Uterus (tissue), 4 donors: ENCODE data around the gene JTB. TPM values are rescaled to one million over a fixed set of nuclear protein-coding genes. Genes with fewer than 3 reads are reported as not detected.
"Not testable (repeated sequence)": the region's sequence is repeated elsewhere in the genome, so short reads cannot be mapped to it uniquely, and the experiment has no call there.

Experiments used
- DNase-seq, 2 donors: peaks; one replicate each; pipeline ENCODE4 v3.0.0-alpha.2; 2019 to 2020
- H3K27ac ChIP-seq, 2 donors: fragments of 200-600 bp; sonication (generic); 1 replicate in 1 of 2; 2 replicates in 1 of 2; pipeline ENCODE4 v1.5.1; 2016 to 2018
- H3K27me3 ChIP-seq, 2 donors: fragments of 200-600 bp; sonication (generic); one replicate each; pipeline ENCODE4 v1.5.1; 2018 to 2019; ENCODE audit warnings: control low read depth in 1 of 2
- H3K36me3 ChIP-seq, 2 donors: fragments of 200-600 bp; sonication (generic); one replicate each; pipeline ENCODE4 v1.5.1; 2019; ENCODE audit warnings: control low read depth in 1 of 2
- H3K4me1 ChIP-seq, 2 donors: fragments of 200-600 bp; sonication (generic); one replicate each; pipeline ENCODE4 v1.5.1; 2018 to 2019; ENCODE audit warnings: control low read depth in 1 of 2
- H3K4me3 ChIP-seq, 2 donors: fragments of 200-600 bp; sonication (generic); 1 replicate in 1 of 2; 2 replicates in 1 of 2; pipeline ENCODE4 v1.5.1; 2018 to 2019; ENCODE audit warnings: mild to moderate bottlenecking in 1 of 2
- H3K9me3 ChIP-seq, 2 donors: fragments of 200-600 bp; sonication (generic); one replicate each; pipeline ENCODE4 v1.5.1; 2019; ENCODE audit warnings: control low read depth in 1 of 2
- POLR2A ChIP-seq, 2 donors: fragments of 450-650 bp; IDR thresholded peaks; one replicate each; pipeline ENCODE4 v1.6.1; 2016; ENCODE audit warnings: antibody characterized with exemption in 2 of 2, mild to moderate bottlenecking in 1 of 2, moderate library complexity in 1 of 2
- intact Hi-C: fragments of 100-400 bp; cut with DNase I; formaldehyde crosslinking; loops from one replicate; pipeline ENCODE4 v1.15.1; 2023; ENCODE audit warnings: low total_unique reads
- total RNA-seq, 4 donors: library from RNA; depleted of rRNA in 3 of 4; stranded (reverse); fragments of >200 nt in 3 of 4; gene quantifications; one replicate each; pipeline versions ENCODE4 v1.1.0 to v1.2.4, GENCODE V29; 2014 to 2023
- TF ChIP-seq, protein P1 (sequence below), 4 experiments: fragments of 200-600 bp in 2 of 4; fragments of 450-650 bp in 2 of 4; sonication (generic) in 2 of 4; IDR thresholded peaks; one replicate each; pipeline ENCODE4 v1.5.1; 2016 to 2019; ENCODE audit warnings: antibody characterized with exemption in 4 of 4, mild to moderate bottlenecking in 2 of 4, moderate library complexity in 1 of 4
- donor health status: DM: yes; HTN: yes; CAD: no.

Gene JTB
- total RNA-seq, 4 donors from 2014 or later = 91.1 to 253 (median 175) TPM

DNA sequence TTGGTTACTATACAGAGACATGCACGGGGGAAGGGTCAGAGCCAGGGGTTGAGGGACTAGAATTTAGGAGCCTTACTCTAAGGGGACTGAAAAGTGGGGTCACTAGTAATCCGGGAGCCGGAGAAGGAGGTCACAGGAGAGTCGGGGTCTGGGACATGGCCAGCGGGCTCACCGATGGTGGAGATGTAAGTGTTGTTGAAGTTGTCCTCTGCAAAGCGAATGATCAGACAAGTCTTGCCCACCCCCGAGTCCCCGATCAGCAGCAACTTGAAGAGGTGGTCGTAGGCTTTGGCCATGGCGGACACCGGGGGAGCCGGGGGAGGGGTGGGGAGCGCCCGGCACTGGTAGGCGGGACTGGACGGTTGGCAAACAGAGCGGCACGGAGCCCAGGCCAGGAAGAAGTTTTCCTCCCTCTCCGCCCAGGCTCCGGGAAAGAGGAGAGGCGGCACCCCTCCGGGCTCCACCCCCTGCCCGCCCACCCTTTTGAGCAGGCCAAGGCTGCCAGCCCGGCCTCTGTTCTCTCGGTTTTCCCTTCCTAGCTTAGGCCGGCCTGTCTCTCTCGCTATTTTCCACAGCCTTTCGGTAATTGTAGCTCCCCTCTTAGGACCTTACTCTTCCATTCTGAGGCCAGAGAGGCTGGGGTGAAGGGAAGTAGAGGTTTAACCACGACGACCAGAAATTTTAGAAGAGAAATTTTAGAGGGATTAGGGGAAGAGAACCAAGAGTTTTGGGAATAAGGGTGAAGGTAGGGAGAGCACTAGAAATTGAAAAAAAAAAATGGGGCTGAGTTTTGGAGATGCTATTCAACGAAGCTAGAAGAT is 8.7 kb upstream of the JTB start, which contains the start of gene RAB13:
Gene RAB13, minus strand, starts transcription at position 399 of the 821 bp plus-strand sequence. Its CDS starts 103 bp downstream, at position 296.
- intact Hi-C loops = loop anchor here (10.0 kb wide), 1 partner anchor 311 kb away; the partner anchor contains the start of genes ILF2 and NPR1
- no peaks in the 10 kb centered on the region for H3K27me3 ChIP-seq
- peak; percentile 9 to 51 for TF ChIP-seq POLR2A (IDR thresholded peaks at IDR 0.05)
- TF ChIP-seq, protein P1, sequence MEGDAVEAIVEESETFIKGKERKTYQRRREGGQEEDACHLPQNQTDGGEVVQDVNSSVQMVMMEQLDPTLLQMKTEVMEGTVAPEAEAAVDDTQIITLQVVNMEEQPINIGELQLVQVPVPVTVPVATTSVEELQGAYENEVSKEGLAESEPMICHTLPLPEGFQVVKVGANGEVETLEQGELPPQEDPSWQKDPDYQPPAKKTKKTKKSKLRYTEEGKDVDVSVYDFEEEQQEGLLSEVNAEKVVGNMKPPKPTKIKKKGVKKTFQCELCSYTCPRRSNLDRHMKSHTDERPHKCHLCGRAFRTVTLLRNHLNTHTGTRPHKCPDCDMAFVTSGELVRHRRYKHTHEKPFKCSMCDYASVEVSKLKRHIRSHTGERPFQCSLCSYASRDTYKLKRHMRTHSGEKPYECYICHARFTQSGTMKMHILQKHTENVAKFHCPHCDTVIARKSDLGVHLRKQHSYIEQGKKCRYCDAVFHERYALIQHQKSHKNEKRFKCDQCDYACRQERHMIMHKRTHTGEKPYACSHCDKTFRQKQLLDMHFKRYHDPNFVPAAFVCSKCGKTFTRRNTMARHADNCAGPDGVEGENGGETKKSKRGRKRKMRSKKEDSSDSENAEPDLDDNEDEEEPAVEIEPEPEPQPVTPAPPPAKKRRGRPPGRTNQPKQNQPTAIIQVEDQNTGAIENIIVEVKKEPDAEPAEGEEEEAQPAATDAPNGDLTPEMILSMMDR (IDR thresholded peaks at IDR 0.05) = no peak
- no peaks in the 10 kb centered on the region for H3K36me3 ChIP-seq
- H3K4me3 ChIP-seq = peak within 1 kb of the TSS; percentile 45 to 57
- peak within 1 kb of the TSS; percentile 95 to 97 for H3K27ac ChIP-seq
- no peaks in the 10 kb centered on the region for H3K4me1 ChIP-seq
- DNase-seq = peak; percentile 88 to 91
- no peaks in the 10 kb centered on the region for H3K9me3 ChIP-seq

GRCh38 chr1:153985341-153985912 is 8.0 kb upstream of the JTB start:
- TF ChIP-seq, protein P1 (IDR thresholded peaks at IDR 0.05) = no peak
- TF ChIP-seq POLR2A (IDR thresholded peaks at IDR 0.05) = peak in 1 of 2 donors; percentile 29
- intact Hi-C loops = loop anchor here (10.0 kb wide), 1 partner anchor 311 kb away; the partner anchor contains the start of genes ILF2 and NPR1
- H3K27me3 ChIP-seq = no peaks in the 10 kb centered on the region
- no peaks in the 10 kb centered on the region for H3K4me1 ChIP-seq
- DNase-seq = peak; percentile 73 to 78
- H3K9me3 ChIP-seq = no peaks in the 10 kb centered on the region
- H3K36me3 ChIP-seq = no peaks in the 10 kb centered on the region
- H3K4me3 ChIP-seq = peak overlapping the region; percentile 45 to 57
- peak overlapping the region; percentile 95 to 97 for H3K27ac ChIP-seq

DNA sequence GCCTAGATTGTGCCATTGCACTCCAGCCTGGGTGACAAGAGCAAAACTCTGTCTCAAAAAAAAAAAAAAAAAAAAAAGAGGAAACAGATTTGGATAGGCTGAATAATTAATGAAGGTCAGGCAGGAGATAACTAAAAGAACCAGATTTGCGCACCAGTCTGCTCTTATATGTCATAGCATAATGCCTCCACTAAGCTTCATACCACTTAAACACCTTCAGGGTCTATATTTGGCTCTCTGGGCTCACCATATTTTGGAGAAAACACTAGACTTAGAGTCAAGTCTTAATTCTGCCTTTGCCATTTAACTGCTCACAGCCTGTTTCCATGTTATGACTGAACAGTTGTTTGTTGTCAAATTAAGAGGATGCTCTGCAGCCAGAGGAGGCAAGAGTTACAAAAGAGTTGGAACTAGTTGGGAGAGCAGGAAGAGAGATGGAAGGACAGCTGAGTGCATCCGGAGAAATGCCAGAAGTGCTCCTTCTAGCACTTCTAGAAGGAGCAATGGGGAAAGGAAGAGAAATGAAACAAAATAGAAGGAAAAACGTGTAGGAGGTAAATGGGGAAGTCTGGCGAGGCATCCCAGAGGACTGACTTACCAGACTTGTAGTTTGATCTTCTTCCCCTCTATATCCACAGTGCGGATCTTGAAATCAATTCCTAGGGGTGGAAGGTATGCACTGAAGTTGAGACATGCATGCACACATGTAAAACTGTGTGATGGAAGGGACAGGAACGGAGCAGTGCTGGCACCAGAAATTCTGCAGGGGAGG is 6.8 kb upstream of the JTB start:
- H3K36me3 ChIP-seq = no peaks in the 10 kb centered on the region
- peak overlapping the region; percentile 95 to 97 for H3K27ac ChIP-seq
- peak overlapping the region in 1 of 2 donors; percentile 45 for H3K4me3 ChIP-seq
- TF ChIP-seq, protein P1 (IDR thresholded peaks at IDR 0.05) = no peak
- TF ChIP-seq POLR2A (IDR thresholded peaks at IDR 0.05) = no peak
- no peaks in the 10 kb centered on the region for H3K4me1 ChIP-seq
- no peak for DNase-seq
- no peaks in the 10 kb centered on the region for H3K9me3 ChIP-seq
- no peaks in the 10 kb centered on the region for H3K27me3 ChIP-seq
- intact Hi-C loops = loop anchor here (10.0 kb wide), 1 partner anchor 310 kb away; the partner anchor contains the start of genes ILF2 and NPR1

DNA sequence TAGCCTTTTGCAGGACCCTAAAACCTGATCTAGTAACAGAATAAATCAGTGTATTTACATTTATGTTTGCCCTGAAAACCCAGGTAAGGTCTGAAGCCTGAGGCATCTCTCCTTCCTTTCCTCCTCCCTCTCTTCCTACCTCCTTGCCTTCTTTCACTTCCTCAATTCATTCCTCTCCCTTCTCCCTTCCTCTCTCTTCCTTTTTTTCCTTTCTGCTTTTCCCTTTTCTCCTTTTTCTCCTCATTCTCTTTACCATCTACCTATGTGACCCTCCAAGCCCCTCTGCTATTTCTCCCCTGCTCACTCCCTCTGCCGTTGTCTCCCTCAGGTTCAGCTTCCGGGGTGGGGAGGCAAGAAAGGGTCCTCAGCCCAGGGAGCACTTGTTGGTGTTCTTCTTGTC is 4.3 kb upstream of the JTB start:
- not testable (repeated sequence) for H3K9me3 ChIP-seq, H3K27ac ChIP-seq, DNase-seq, H3K27me3 ChIP-seq, H3K4me1 ChIP-seq, H3K4me3 ChIP-seq, H3K36me3 ChIP-seq
- intact Hi-C loops = loop anchor here (10.0 kb wide), 1 partner anchor 307 kb away; the partner anchor contains the start of genes ILF2 and NPR1

- not testable (repeated sequence) for H3K36me3 ChIP-seq, H3K27ac ChIP-seq, H3K9me3 ChIP-seq, H3K4me1 ChIP-seq, H3K4me3 ChIP-seq, DNase-seq, H3K27me3 ChIP-seq
- intact Hi-C loops = loop anchor here (10.0 kb wide), 1 partner anchor 184 kb away; no protein-coding TSS in a partner anchor
These were observed 1.6 kb upstream of the JTB start for GRCh38 chr1:153979091-153979490.
